SH-SY5Y (cell line): ENCODE measurements around the gene SMPD1.

Experiments
- GATA2 ChIP-seq: IDR thresholded peaks from 2 replicates; pipeline ENCODE4 v1.6.1; 2011; ENCODE audit warnings: mild to moderate bottlenecking, low read depth, low read length
- GATA3 ChIP-seq: IDR thresholded peaks from 2 replicates; pipeline ENCODE4 v1.6.1; 2011; ENCODE audit warnings: low read depth, mild to moderate bottlenecking, low read length, moderate library complexity

- TF ChIP-seq GATA2 (no peak), GATA3 (no peak)
Observed at GRCh38 chr11:6403539-6403938, 13.3 kb downstream of the SMPD1 start.
